ENCODE data around the gene SYP. TPM values are rescaled to one million over a fixed set of nuclear protein-coding genes. Genes with fewer than 3 reads are reported as not detected.

Gene SYP
- polyA plus RNA-seq, 1 of the 3 experiments (the other 2 are of a cell fraction) = 0.76 TPM

GRCh38 chrX:49249071-49249470 lies 49.1 kb upstream of the SYP start (continued):
- TF ChIP-seq RFX5 (IDR thresholded peaks at IDR 0.05; ENCODE audit: low read length) = no peak
- no peak for TF ChIP-seq GABPA (IDR thresholded peaks at IDR 0.05; ENCODE audit: low read depth)
- TF ChIP-seq USF1 (IDR thresholded peaks at IDR 0.05; ENCODE audit: borderline replicate concordance, low read depth) = no peak
- no peak for TF ChIP-seq EP300 (IDR thresholded peaks at IDR 0.05; ENCODE audit: borderline replicate concordance in 1 of 2, low read depth in 1 of 2, low read length in 1 of 2)

GRCh38 chrX:49247916-49248811 lies 48.2 kb upstream of the SYP start:
- 56% methylated on average over 16 of the region's 28 CpGs for WGBS (ENCODE audit: low lambda C conversion rate)
- CTCF ChIA-PET = interaction anchor here (0.5 kb wide), 1 partner anchor 674 kb away, joined by 3 read pairs; the partner anchor contains the start of gene RBM3

More at GRCh38 chrX:49247916-49248811, 48.2 kb upstream of the SYP start:
- no peaks in the 10 kb centered on the region for H3K9me3 ChIP-seq
- no peak overlapping the region for H2AFZ ChIP-seq (ENCODE audit: low read depth)
- H3K79me2 ChIP-seq (ENCODE audit: insufficient read depth) = no peaks in the 10 kb centered on the region
- H3K4me3 ChIP-seq (ENCODE audit: low read depth in 2 of 2, low read length in 1 of 2) = no peak overlapping the region
- TF ChIP-seq REST (IDR thresholded peaks at IDR 0.05; ENCODE audit: low read depth, low read length) (no peak), MXI1 (IDR thresholded peaks at IDR 0.05; ENCODE audit: low read depth, low read length) (no peak), SIN3A (IDR thresholded peaks at IDR 0.05; ENCODE audit: borderline replicate concordance, low read depth, low read length) (no peak)
- H3K9ac ChIP-seq = no peak overlapping the region
- H3K9me2 ChIP-seq = no peaks in the 10 kb centered on the region
- H3K4me1 ChIP-seq (ENCODE audit: control insufficient read depth in 1 of 2, insufficient read depth in 2 of 2, low read depth in 1 of 2, low read length in 1 of 2) = no peaks in the 10 kb centered on the region; a peak in 1 of 4 replicates
- no peak overlapping the region for H3K4me2 ChIP-seq
- H3K27ac ChIP-seq (ENCODE audit: low read depth in 2 of 2, low read length in 1 of 2) = no peak overlapping the region
- H3F3A ChIP-seq (replicated peaks; ENCODE audit: insufficient read depth) = no peaks in the 10 kb centered on the region
- peak; percentile 55 for DNase-seq
- no peaks in the 10 kb centered on the region for H4K20me1 ChIP-seq (ENCODE audit: insufficient read depth)
- no peaks in the 10 kb centered on the region; the same call in 1 of the 2 replicates for H3K27me3 ChIP-seq (ENCODE audit: insufficient read depth)
- POLR2A ChIA-PET = interaction anchor here (0.5 to 1.2 kb wide), 2 partner anchors 8 to 32 kb away, joined by 3 to 4 read pairs; no protein-coding TSS in a partner anchor
- no peaks in the 10 kb centered on the region for H3K36me3 ChIP-seq (replicated peaks in 1 of 2; ENCODE audit: control insufficient read depth in 1 of 2, insufficient read depth in 2 of 2, low read length in 1 of 2)

Measured in SK-N-SH (cell line).